GM06990 (cell line): ENCODE results near the gene HNRNPK.

ENCODE experiments used
- DNase-seq: peaks from one replicate; pipeline ENCODE4 v3.0.0-alpha.2; 2011; ENCODE audit not compliant: insufficient read length; ENCODE audit errors: extremely low read depth
- H3K27me3 ChIP-seq: replicated peaks from 2 replicates; pipeline ENCODE4 v1.6.0; 2011; ENCODE audit warnings: low read length; ENCODE audit not compliant: control insufficient read depth, insufficient read depth
- H3K36me3 ChIP-seq: 2 replicates; pipeline ENCODE4 v1.5.1; 2011; ENCODE audit warnings: low read length; ENCODE audit not compliant: control insufficient read depth, insufficient read depth
- H3K4me3 ChIP-seq: replicated peaks from 2 replicates; pipeline ENCODE4 v1.5.1; 2011; ENCODE audit warnings: low read depth, mild to moderate bottlenecking, control low read depth, low read length
- TF ChIP-seq, protein P1 (sequence below): IDR thresholded peaks from 2 replicates; pipeline ENCODE4 v1.5.1; 2011; ENCODE audit warnings: low read length, control low read depth, mild to moderate bottlenecking, inconsistent platforms; ENCODE audit not compliant: insufficient read depth, poor library complexity, severe bottlenecking

The HNRNPK gene

DNA sequence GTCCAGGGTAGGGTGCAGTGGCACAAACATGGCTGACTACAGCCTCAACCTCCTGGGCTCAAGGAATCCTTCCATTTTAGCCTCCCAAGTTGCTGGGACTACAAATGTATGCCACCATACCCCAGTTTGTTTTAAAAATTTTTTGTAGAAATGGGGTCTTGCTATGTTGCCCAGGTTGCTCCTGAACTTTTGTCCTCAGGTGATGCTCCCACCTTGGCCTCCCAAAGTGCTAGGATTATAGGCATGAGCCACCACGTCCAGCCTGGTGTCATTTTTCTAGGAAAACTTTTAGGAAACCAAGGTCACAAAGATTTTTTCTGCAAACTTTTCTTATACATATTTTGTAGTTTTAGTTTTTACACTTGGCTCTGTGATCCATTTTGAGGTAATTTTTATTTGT lies 11.3 kb upstream of the HNRNPK start:
- H3K36me3 ChIP-seq: no peaks in the 10 kb centered on the region; the same call in none of the 2 replicates
- H3K27me3 ChIP-seq: no peaks in the 10 kb centered on the region
- no peak for DNase-seq
- TF ChIP-seq, protein P1, sequence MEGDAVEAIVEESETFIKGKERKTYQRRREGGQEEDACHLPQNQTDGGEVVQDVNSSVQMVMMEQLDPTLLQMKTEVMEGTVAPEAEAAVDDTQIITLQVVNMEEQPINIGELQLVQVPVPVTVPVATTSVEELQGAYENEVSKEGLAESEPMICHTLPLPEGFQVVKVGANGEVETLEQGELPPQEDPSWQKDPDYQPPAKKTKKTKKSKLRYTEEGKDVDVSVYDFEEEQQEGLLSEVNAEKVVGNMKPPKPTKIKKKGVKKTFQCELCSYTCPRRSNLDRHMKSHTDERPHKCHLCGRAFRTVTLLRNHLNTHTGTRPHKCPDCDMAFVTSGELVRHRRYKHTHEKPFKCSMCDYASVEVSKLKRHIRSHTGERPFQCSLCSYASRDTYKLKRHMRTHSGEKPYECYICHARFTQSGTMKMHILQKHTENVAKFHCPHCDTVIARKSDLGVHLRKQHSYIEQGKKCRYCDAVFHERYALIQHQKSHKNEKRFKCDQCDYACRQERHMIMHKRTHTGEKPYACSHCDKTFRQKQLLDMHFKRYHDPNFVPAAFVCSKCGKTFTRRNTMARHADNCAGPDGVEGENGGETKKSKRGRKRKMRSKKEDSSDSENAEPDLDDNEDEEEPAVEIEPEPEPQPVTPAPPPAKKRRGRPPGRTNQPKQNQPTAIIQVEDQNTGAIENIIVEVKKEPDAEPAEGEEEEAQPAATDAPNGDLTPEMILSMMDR: no peak
- no peak overlapping the region for H3K4me3 ChIP-seq

DNA sequence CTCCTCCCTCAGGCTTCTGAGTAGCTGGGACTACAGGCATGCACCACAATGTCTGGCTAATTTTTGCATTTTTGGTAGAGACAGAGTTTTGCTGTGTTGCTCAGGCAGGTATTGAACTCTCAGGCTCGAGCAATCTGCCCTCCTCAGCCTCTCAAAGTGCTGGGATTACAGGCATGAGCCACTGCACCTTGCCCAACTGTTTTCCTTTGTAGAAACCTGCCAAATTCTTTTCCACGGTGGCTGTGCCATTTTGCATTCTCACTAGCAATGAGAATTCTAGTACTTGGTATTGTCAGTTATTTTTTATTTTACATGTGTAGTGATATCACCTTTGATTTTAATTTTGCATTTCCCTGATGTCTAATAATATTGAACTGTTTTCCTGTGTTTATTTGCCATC lies 8.4 kb upstream of the HNRNPK start:
- no peak for DNase-seq
- Histone ChIP-seq H3K36me3 (no peaks in the 10 kb centered on the region; the same call in 1 of the 2 replicates), H3K4me3 (no peak overlapping the region), H3K27me3 (no peaks in the 10 kb centered on the region)
- TF ChIP-seq, protein P1: no peak

DNA sequence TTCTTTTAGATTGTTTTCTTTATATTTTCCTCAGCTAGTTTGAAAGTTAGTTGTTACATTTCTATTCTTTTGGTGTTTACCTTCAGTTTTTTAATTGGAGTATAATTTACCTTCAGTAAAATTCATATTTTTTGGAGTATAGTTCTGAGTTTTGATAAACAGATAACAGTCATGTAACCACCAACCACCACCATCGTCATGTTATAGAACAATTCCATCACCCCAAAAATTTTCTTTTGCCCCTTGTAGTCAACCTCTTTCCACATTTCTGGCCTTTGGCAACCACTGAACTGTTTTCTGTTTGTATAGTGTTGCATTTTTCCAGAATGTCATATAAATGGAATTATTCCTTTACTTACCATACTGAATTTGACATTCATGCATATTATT lies 7.4 kb upstream of the HNRNPK start:
- no peaks in the 10 kb centered on the region; the same call in 1 of the 2 replicates for H3K36me3 ChIP-seq
- no peak overlapping the region for H3K4me3 ChIP-seq
- DNase-seq: no peak

DNA sequence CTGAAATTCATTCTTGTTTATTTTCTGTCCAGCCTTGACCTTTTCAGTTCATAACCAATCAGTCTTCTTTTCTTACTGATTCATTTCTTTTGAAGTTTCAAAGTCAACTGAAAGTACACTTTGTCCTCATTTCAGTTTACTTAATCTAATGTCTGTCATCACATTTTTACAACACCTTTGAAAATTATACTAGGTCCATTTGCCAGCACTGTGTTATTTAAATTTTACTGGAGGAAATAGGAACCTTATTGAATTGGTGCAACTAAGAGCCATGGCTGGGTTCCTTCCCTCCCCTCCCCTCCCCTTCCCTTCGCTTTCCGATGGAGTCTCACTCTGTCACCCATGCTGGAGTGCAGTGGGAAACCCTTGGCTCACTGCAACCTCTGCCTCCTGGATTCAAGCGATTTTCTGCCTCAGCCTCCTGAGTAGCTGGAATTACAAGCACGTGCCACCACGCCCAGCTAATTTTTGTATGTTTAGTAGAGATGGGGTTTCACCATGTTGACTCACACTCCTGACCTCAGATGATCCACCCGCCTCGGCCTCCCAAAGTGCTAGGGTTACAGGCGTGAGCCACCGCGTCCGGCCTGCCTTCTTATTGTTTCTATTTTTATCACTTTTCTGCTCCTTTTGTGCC lies 6.9 kb upstream of the HNRNPK start:
- no peak overlapping the region for H3K4me3 ChIP-seq
- no peaks in the 10 kb centered on the region for H3K27me3 ChIP-seq
- H3K36me3 ChIP-seq: no peaks in the 10 kb centered on the region; the same call in 1 of the 2 replicates
- no peak for DNase-seq
- TF ChIP-seq, protein P1: no peak

More for the DNA sequence above, 7.4 kb upstream of the HNRNPK start:
- no peaks in the 10 kb centered on the region for H3K27me3 ChIP-seq
- TF ChIP-seq, protein P1: no peak

DNA sequence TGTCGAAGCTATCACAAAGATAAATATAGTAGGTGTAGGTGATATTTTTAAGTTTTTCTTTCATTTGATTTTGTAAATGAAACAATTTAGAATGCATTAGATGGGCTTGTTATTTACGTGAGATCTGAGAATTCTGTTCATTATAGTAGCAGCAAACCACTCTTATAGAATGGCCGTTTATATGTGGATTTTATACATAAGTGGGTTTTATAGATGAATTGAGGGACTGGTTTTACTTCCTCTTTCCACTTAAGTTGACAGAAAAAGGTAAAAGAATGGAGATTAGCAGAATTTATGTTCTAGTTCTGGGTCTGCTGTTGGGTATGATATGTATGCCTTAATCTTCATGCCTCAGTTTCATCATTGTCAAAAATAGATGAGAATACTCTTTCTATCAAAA lies 6.2 kb upstream of the HNRNPK start:
- TF ChIP-seq, protein P1: no peak
- H3K27me3 ChIP-seq: no peaks in the 10 kb centered on the region
- no peak overlapping the region for H3K4me3 ChIP-seq
- H3K36me3 ChIP-seq: no peaks in the 10 kb centered on the region; the same call in 1 of the 2 replicates
- DNase-seq: no peak
